Activated CD8-positive, alpha-beta memory T cell treated with anti-CD3 and anti-CD28 coated beads for 24 hours (primary cell): ENCODE results near the gene NT5DC4.
"Not testable (repeated sequence)": the region's sequence is repeated elsewhere in the genome, so short reads cannot be mapped to it uniquely, and the experiment has no call there.

Experiments used
- DNase-seq: peaks from one replicate; pipeline ENCODE4 v3.0.0-alpha.2; 2020

Gene NT5DC4

DNA sequence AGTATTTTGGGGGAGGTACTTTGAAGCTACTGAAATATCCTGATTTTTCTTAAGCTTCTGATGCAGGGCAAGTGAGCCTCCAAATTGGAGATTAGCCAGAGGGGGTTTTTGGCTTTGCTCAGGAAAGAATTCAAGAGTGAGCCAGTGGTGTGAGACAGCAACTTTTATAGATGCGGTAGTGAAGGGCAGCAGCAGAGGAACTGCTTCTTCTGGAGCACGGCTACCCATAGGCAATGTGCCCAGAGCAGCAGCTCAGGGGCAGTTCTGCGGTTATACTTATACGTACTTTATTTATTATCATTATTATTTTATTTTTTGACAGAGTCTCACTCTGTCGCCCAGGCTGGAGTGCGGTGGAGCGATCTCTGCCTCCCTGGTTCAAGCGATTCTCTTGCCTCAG lies 19.8 kb upstream of the NT5DC4 start:
- DNase-seq, result peak; percentile 41

DNA sequence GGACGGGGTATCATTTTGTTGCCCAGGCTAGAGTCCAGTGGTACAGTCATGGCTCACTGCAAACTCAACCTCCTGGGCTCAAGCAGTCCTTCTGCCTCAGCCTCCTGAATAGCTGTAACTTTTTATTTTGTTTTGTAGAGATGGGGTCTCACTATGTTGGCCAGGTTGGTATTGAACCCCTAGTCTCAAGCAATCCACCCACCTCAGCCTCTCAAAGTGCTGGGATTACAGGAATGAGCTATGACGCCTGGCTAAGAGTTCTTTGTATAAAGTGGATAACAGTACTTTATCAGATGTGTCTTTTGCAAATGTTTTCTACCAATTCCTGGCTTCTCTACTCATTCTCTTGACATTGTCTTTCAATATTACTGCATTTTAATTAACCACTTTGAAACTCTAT lies 17.1 kb upstream of the NT5DC4 start:
- DNase-seq, result no peak

DNA sequence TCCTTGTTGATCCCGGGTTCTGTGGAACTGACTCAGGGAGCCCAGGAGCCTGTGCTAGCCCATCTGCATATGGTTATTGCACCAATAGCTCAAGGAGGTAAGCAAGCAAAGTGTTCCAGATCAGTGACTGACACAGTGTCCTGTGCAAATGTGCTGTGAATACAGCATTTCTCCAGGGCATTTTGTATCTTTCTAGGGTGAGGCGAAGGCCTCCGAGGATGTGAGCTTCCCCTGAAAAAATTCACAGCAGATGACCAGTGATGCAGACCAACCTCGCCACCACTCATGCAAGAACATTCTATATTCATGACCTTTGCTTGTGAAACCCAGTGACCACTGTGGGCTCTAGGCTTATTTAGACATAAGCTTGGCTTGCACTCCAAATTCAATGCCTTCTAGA lies 15.2 kb upstream of the NT5DC4 start:
- DNase-seq, result peak; percentile 40

DNA sequence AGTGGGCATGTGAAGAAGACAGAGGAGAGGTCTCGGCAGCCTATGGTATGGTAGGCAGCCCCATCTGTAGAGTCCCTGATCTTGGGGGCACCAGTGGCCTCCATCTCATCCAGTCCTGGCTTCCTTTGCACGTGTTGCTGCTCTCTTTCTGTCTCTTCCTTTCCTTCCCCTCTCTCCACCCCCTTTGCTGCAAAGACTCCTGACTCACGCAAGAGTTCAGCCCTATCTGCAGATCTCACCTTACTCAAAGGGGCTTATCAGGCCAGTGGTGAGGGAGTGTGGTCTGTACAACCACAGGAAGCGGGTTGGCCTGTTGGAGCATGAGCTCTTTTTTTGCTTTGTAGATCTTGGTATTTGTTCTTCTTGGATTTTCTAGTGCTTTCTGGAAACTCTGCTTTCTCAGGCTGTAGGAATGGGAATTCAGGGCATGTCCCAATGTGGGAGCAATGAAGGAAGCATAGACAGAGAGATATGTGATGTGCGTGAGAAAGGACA lies 14.6 kb upstream of the NT5DC4 start:
- peak; percentile 59 for DNase-seq

DNA sequence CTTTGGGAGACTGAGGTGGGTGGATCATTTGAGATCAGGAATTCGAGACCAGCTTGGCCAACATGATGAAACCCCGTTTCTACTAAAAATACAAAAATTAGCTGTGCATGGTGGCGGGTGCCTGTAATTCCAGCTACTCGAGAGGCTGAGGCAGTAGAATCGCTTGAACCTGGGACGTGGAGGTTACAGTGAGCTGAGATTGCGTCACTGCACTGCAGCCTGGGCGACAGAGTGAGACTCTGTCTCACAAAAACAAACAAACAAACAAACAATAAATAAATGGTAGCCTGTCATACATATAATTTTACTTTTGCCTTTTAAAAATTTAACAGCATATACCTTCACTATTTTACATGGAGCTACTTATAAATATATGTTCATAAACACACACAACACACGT lies 13.9 kb upstream of the NT5DC4 start:
- peak; percentile 30 for DNase-seq

DNA sequence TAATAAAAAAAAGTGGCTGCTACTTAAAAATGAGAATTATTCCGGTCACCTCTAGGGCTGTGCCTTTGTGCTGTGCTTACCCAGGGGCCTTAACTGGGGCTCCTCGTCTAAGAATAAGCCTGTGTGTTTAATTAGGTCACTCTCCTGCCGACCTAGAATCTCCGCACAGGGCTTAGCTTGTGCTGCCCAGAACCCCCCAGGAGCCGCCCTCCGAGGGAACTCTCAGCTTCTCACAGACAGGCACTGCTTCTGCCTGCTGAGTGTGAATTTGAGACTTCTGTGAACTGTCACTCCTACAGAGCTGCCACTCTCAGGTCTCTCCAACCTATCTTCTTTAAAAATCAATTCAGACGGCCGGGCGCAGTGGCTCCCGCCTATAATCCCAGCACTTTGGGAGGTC lies 11.9 kb upstream of the NT5DC4 start:
- DNase-seq, result peak; percentile 50

DNA sequence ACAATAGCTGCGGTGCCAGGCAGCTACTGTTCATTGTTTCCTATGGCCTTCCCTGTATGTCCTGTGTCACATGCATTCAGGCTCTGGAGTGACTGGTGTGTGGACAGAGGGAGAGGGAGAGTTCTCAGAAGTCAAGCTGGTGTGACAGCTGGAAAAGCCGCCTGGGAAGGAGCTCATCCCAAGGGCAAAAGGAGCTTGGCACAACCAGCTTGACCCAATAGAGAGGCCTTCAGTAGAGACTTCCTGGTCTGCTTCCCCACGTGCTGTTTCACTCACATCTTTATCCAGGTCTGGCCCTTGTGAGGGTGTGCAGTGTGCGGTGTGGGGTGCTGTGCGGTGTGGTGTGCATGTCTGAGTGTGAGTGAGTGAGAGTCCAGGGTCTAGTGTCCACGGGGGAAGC lies 11.1 kb upstream of the NT5DC4 start:
- no peak for DNase-seq

DNA sequence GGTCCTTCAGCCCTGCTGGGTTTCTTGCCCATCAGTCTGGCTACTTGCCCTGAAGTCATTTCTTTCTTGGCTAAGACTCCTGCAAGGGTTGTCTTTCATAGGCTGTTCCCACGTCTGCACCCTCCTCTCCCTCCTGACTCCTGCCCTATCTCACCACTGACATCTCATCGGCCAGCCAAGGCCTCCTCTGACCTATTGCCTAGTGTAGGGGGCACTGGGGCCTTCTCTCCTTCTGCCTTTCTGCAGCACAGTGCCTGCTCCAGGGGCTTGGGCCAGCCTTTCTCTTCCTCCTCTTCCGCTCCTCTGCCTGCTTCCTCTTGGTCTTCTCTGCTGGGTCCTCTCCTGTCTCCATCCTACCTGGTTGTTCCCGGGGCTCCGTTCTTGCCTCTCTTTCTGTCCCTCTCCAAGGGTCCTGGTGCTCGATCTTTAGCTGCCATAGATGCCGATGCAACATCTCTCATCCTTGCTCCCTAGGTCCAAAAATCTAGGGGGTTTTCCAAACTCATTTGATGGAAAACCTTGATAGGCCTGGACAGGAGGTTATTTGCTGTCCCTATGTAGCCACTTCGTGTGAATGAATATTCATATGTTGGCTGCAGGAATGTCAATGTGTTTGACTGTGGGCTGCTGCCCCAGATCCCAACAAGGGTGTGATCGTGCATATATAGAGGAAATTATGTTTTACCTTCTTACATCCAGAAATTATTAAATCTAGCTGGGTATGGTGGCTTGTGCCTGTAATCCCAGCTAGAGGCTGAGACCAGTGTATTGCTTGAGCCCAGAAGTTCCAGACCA lies 9.7 kb upstream of the NT5DC4 start:
- peak; percentile 50 for DNase-seq

DNA sequence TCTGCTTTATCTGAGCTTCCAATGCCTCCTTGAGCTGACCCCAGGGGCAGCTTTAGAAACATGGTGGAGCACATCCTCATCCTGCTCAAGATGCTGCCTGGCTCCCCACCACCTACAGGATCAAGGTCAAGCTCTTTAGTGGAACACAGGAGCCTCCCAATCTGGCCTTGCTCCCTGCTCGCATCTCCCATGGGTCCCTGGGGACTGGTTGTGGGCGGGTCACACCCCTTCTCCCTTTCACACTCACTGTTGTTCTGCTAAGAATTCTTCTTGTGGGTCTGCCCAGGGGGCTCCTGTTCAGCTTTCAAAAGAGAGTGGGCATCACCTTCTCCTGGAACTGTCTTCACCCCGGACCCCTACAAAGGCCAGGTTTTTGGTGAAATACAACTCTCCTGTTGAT lies 8.4 kb upstream of the NT5DC4 start:
- DNase-seq, result peak; percentile 50

DNA sequence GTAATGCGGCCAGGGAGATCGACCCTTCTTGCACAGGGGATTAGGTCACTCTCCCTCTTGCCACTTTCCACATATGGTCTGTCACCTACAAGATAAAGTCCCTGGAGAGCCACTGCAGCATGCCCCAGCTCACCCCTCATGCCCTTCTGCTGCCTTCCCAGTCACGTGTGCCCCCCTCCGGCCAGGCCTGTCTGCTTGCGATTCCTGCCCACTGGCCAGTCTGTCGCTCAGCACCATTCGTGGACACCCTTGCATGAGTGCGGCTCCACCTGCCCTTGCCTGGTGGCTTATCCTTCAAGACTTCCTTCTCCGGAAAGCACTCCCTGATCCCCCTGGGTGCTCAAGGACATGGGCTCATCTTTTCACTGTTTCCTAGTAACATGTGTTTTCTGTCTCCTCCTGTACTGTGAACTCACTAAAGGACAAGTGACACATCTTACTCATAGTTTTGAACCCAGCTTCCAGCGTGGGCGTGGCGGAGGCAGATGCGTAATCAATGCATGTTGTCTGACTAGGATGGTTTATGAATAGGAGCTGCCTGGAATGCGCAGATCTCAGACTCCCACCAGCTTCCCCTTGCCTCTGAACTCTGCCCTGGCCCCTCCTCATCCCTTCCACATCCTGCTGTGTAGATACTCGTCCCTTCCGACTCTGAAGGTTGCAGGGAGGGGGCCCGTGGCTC lies 7.8 kb upstream of the NT5DC4 start:
- peak; percentile 53 for DNase-seq

DNA sequence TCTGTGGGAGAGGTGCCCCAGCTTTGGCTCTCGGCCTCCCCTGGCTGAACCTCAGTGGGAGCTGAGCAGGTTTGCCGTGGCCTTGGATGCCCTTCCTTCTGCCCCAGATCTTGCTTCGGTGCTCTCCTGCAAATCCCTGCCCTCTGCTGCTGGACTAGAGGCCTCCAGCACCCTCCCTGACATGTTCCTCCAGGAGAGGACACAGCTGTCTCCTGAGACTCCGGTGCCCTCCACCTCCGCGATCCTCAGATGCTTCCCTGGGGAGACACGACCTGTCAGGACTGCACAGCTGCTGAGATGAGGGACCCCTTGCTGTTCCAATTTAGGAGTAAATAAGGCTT lies 7.3 kb upstream of the NT5DC4 start:
- DNase-seq, result peak; percentile 37

DNA sequence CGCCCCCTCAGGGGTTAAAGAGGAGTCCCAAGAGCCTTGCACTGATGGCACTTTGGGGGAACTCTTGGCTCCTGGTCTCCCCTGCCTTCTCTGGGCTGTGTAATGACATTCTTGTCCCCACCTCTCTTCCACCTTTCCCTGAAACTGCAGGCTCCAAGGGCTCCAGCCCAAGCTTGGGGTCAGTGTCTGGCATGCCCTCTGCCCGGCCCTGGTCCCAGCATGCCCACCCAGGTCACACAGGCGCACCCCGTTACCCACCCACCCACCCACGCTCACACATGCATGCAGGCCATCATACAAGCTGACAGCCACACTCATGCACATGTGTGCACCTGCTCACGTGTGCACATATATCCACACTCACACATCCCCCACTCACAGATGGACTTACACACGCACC lies 6.9 kb upstream of the NT5DC4 start:
- peak; percentile 42 for DNase-seq

DNA sequence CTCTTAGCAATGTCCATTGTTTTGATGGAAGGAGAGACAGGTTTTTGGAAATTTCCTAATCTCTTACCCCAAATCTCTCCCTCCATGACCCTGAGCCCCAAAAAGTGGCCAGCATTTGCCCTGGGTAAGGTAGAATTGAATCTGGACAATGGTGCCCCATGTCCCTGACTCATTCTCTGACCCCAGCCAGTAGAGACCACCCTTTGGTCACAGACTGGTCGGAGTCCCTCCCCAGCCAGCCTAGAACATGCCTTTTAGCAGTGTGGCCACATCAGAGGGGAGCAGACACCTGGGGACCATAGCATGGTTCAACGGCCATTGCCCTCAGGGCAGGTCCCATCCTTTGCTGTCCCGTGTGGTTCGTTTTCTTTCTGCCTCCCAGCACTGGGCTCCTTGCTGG lies 6.5 kb upstream of the NT5DC4 start:
- no peak for DNase-seq

DNA sequence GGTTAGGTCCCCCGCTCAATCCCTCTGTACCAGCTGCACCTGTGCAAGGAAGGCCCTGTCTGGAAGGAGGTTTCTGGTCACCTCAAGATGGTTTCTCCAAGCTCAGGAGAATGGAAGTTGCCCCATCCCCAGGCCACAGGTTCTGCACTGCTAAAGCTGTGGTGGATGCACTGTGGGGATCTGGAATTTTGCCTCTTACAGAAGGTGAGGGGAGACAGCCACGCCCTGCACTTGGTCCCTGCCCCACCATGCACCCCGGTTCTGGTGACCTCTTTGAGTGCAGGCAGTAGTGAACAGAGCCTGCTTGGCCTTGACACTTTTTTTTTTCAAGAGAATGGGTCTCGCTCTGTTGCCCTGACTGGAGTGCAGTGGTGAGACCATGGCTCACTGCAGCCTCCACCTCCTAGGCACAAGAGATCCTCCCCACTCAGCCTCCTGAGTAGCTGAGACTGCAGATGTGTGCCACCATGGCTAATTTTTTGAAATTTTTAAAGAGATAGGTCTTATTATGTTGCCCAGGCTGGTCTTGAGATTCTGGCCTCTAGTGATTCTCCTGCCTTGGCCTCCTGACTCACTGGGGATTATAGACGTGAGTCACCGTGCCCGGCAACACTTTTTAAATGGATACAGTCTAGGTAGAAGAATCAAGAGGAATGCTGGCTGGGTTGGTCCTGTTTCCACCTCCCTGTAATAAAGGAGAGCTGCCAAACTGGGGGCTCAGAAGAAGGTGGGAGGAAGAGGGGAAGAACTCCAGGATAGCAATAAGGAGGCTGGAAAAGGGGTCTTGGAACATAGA lies 5.8 kb upstream of the NT5DC4 start:
- no peak for DNase-seq

DNA sequence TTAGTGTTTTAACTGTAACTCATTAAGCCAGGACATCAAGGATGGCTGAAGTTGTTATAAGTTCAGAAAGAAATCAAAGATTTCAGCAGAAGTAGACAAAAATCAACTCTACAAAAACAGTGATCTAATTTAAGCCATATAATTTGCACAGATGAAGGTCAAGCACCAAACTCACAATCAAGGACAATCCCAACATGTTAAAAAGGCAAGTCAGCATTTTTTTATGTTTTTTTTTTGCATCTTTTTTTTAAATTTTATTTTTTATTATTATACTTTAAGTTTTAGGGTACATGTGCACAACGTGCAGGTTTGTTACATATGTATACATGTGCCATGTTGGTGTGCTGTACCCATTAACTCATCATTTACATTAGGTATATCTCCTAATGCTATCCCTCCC lies 4.7 kb upstream of the NT5DC4 start:
- DNase-seq, result not testable (repeated sequence)

DNA sequence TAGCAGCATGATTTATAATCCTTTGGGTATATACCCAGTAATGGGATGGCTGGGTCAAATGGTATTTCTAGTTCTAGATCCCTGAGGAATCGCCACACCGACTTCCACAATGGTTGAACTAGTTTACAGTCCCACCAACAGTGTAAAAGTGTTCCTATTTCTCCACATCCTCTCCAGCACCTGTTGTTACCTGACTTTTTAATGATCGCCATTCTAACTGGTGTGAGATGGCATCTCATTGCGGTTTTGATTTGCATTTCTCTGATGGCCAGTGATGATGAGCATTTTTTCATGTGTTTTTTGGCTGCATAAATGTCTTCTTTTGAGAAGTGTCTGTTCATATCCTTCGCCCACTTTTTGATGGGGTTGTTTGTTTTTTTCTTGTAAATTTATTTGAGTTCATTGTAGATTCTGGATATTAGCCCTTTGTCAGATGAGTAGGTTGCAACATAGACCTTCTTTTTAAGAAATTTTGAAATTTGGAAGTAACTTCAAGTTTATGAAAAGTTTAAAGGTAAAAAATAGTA lies 3.9 kb upstream of the NT5DC4 start:
- DNase-seq, result not testable (repeated sequence)

DNA sequence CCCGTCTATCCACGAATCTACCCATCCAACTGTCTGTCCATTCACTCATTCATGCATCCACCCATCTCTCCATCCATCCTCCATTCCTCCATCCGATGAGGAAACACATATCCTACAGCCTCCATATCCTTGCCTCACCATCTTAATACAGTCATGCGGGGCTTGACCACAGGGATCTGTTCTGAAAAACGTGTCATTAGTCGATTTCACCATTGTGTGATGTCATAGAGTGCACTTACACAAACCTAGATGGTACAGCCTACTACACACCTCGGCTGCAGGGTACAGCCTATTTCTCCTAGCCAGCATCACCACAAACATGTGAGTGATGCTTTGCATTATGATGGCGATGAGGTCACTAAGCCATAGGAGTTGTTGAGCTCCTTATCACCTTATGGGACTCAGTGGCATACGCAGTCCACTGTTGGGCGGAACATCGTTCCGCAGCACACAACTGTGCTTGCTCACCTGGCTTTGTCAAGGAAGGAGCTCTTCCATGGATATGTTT lies 1.9 kb upstream of the NT5DC4 start:
- no peak for DNase-seq

DNA sequence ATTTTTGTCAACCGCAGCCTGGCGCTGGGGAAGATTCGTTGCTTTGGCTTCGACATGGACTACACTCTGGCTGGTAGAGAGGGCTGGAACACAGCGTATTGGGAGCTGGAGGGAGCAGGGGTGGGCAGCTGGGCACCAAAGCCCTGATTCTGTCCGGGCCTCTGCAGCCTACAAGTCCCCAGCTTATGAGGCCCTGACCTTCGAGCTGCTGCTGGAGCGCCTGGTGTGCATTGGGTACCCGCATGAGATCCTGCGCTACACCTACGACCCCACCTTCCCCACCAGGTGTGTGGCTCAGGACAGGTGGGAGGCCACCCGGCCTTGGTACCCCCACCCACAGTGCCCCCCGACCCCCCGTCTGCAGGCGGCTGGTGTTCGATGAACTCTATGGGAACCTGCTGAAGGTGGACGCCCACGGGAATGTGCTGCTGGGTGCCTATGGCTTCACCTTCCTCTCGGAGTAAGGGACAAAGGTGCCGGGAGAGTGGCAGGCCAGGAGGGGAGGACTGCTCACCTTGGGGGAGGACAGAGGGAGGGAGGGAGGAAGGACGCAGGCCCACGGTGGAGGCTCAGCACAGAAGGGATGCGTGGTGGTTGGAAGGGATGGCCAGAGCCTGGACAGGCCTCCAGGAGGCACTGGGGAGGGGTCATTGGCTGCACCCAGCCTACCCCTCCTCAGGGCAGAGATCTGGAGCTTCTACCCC lies 1.2 kb downstream of the NT5DC4 start:
- no peak for DNase-seq

DNA sequence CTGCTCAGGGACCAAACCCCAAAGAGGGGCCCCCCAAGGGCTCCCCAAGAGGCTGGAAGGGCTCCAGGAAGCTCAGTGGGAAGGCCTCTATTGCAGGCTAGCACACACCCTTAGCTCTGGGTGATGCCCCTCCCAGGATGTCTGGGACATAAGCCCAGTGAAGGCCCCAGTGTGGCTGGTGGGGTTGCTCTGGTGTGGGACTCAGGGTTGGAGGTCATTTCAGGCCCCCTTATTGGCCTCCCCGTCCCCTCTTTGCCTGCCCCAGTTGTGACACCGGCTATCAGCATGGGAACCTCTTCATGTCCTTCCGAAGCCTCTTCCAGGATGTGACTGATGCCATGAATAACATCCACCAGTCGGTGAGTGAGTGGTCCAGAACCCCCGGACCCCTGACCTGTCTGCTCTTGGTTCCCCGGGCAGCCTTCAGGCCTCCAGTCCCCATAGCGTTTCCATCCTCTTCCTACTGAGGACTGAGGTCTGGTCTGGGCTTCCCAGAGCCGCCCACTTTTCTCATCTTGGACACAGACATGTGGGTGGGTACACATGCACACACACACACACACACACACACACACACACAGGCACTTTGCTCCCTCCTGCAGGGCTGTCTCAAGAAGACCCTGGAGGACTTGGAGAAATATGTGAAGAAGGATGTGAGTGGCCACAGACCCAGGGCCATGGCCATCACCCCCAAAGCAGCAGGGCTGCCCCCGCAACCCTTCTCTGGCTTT lies 2.2 kb downstream of the NT5DC4 start:
- DNase-seq, result no peak

DNA sequence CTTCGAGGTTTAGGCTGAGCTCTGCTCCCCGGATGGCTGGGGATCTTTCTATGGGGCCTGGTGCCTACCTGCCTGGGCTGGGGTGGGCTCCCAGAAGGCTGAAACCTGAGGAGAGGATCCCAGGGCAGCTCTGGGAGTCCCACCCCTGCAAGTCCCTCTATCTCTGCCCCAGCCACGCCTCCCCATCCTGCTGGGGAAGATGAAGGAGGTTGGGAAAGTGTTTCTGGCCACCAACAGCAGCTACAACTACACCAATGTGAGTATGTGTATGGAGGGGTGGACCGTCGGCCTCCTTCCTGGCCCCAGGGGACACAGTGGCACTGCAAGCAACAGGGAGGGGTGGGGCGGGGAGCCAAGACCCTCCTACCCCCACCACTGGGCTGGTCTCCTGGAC lies 2.7 kb downstream of the NT5DC4 start:
- DNase-seq, result no peak

DNA sequence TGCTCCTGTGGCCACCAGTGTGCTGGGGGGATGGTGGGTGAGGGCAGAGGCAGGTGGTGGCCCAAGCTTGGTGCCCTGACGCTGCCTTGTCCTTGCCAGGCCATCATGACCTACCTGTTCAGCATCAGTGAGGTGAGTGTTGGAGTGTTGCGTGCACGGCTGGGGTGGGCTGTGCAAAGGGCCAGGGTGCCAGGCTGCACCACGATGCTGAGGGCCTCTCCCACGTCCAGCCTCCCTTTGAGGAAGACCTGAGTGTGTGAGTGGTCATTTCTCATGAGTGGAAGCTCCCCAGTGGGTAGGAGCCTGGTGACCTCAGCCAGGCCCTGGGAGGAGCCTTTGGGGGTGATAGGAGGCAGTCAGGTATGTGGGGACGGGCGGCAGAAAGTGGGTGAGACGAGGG lies 3.2 kb downstream of the NT5DC4 start:
- no peak for DNase-seq
